Keratinocyte (primary cell): Measurements from ENCODE around the gene STK38.

ENCODE experiments used
- CTCF ChIP-seq, 3 experiments: IDR thresholded peaks in 1 of 3; conservative IDR thresholded peaks in 1 of 3; optimal IDR thresholded peaks in 1 of 3; 2 replicates in 2 of 3; 3 replicates in 1 of 3; pipeline versions ENCODE3 to v1.5.1; 2011; ENCODE audit warnings: low read length in 3 of 3, mild to moderate bottlenecking in 3 of 3, moderate library complexity in 2 of 3, control low read depth in 1 of 3, inconsistent platforms in 1 of 3; ENCODE audit not compliant: insufficient read depth in 2 of 3; ENCODE audit errors: extremely low read depth in 1 of 3
- EZH2 ChIP-seq: IDR thresholded peaks from one replicate; pipeline ENCODE4 v1.6.1; 2012; ENCODE audit warnings: inconsistent platforms, mild to moderate bottlenecking, low read length, moderate library complexity

- TF ChIP-seq CTCF (optimal IDR thresholded peaks at IDR 0.05 in 1 of 3, IDR thresholded peaks at IDR 0.05 in 1 of 3, conservative IDR thresholded peaks at IDR 0.05 in 1 of 3; ENCODE audit: extremely low read depth in 1 of 3, insufficient read depth in 2 of 3, low read length in 3 of 3) = no peak
- no peak for TF ChIP-seq EZH2
Observed at GRCh38 chr6:36444470-36444869, 102.8 kb downstream of the STK38 start.
